A549 treated with CORT108297 at 1 μM for 4 hours (cell line): ENCODE measurements around the gene CLIC5. TPM values are rescaled to one million over a fixed set of nuclear protein-coding genes. Genes with fewer than 3 reads are reported as not detected.

Source experiments
- total RNA-seq: library from RNA; stranded (reverse); fragments of 200-300 nt; extraction: Qiagen RNA extraction; gene quantifications from 5 replicates; pipeline ENCODE4 v1.2.3, GENCODE V29; 2022

The CLIC5 gene
- total RNA-seq = not detected in 5 replicates

GRCh38 chr6:46015119-46015968, at the start of gene CLIC5:
Gene CLIC5, minus strand, starts transcription at chr6:46015860. Its CDS starts 318 bp downstream, at chr6:46015542.

Other genes starting within 250 kb of the CLIC5 start
- gene ENPP4, start 114.1 kb upstream of the CLIC5 start, total RNA-seq = 0.21 to 0.46 TPM (median 0.30 TPM) in 5 replicates
- not detected in 5 replicates for gene ENPP5, start 155.1 kb upstream of the CLIC5 start, total RNA-seq